GM12878 (cell line): Measurements from ENCODE around the gene SLC29A1. TPM values are rescaled to one million over a fixed set of nuclear protein-coding genes. Genes with fewer than 3 reads are reported as not detected.

ENCODE experiments used
- ATAC-seq: fragments of 200-7000 bp; cut with Tn5 transposase; 3 replicates; pipeline ENCODE4 v1.9.1; 2020; ENCODE audit warnings: mild to moderate bottlenecking, moderate library complexity
- BruUV-seq: library from RNA; stranded (reverse); fragments of 400-500 nt; replicated peaks from 2 replicates; lab custom pipeline; 2021; lab: Mats Ljungman, UMichigan
- CTCF ChIA-PET: fragments of 300-600 bp; sonication (Branson Sonifier 250); formaldehyde crosslinking; extraction: SDS; loops from one replicate; lab custom pipeline; 2021; ENCODE audit warnings: inconsistent platforms; lab: Yijun Ruan, JAX
- POLR2A ChIA-PET: fragments of 350-600 bp; formaldehyde crosslinking; extraction: SDS; loops from one replicate; lab custom pipeline; 2021; ENCODE audit warnings: inconsistent platforms; lab: Charles Lee
- RAD21 ChIA-PET: fragments of 300-600 bp; sonication (Branson Sonifier 250); formaldehyde crosslinking; loops from one replicate; lab custom pipeline; 2023; ENCODE audit warnings: antibody characterized with exemption; ENCODE audit not compliant: unreplicated experiment; lab: Charles Lee
- SMC1A ChIA-PET: fragments of 300-600 bp; sonication (Branson Sonifier 250); formaldehyde crosslinking; loops from one replicate; lab custom pipeline; 2023; ENCODE audit not compliant: unreplicated experiment, uncharacterized antibody; lab: Charles Lee
- DNase-seq: peaks from one replicate; pipeline ENCODE4 v3.0.0-alpha.2; 2011; ENCODE audit warnings: low read depth, low spot score
- FAIRE-seq: peaks from 3 replicates; lab custom pipeline; 2011; peaks lifted over from hg19 to GRCh38; lab: Jason Lieb, UNC
- H2AFZ ChIP-seq: 2 replicates; pipeline ENCODE4 v1.6.0; 2011; ENCODE audit warnings: low read depth, low read length, control low read depth; ENCODE audit not compliant: control insufficient read depth
- H3K27ac ChIP-seq: 2 replicates; pipeline ENCODE4 v1.5.1; 2011; ENCODE audit warnings: control low read depth; ENCODE audit not compliant: control insufficient read depth, insufficient read depth
- H3K27me3 ChIP-seq, 2 experiments: replicated peaks in 1 of 2; 2 replicates each; pipeline versions ENCODE4 v1.6.0 to v1.6.1; 2011; ENCODE audit warnings: low read length in 1 of 2; ENCODE audit not compliant: control insufficient read depth in 2 of 2, insufficient read depth in 2 of 2
- H3K36me3 ChIP-seq, 2 experiments: 2 replicates each; pipeline ENCODE4 v1.5.1; 2011; ENCODE audit warnings: low read length in 1 of 2; ENCODE audit not compliant: control insufficient read depth in 2 of 2, insufficient read depth in 2 of 2
- H3K4me1 ChIP-seq: 2 replicates; pipeline ENCODE4 v1.6.1; 2011; ENCODE audit warnings: mild to moderate bottlenecking, low read length, moderate library complexity, mixed read lengths; ENCODE audit not compliant: control insufficient read depth, insufficient read depth
- H3K4me2 ChIP-seq: 2 replicates; pipeline ENCODE4 v1.6.0; 2011; ENCODE audit warnings: control low read depth; ENCODE audit not compliant: control insufficient read depth, insufficient read depth
- H3K4me3 ChIP-seq: fragments of 200-600 bp; sonication (generic); 2 replicates; pipeline ENCODE4 v1.5.1; 2016
- H3K79me2 ChIP-seq: 2 replicates; pipeline ENCODE4 v1.6.0; 2011; ENCODE audit warnings: low read length; ENCODE audit not compliant: control insufficient read depth, insufficient read depth
- H3K9ac ChIP-seq: 2 replicates; pipeline ENCODE4 v1.8.0; 2011; ENCODE audit warnings: low read length, control low read depth, mixed read lengths; ENCODE audit not compliant: control insufficient read depth, insufficient read depth
- H3K9me3 ChIP-seq: replicated peaks from 3 replicates; pipeline ENCODE4 v1.5.1; 2011; ENCODE audit warnings: mild to moderate bottlenecking, low read length; ENCODE audit not compliant: control insufficient read depth, insufficient read depth
- H4K20me1 ChIP-seq: 2 replicates; pipeline ENCODE4 v1.6.0; 2011; ENCODE audit not compliant: control insufficient read depth, insufficient read depth
- ATF3 ChIP-seq: IDR thresholded peaks from 2 replicates; pipeline ENCODE4 v1.6.1; 2011; ENCODE audit warnings: low read depth, mild to moderate bottlenecking, low read length, moderate library complexity, borderline replicate concordance; ENCODE audit errors: extremely low read depth
- NR2F1 ChIP-seq: fragments of 450-650 bp; conservative IDR thresholded peaks from 2 replicates; pipeline ENCODE4 v1.6.1; 2017; ENCODE audit warnings: mild to moderate bottlenecking
- WGBS: methylation state at CpG from one replicate; pipeline ENCODE4 v1.1.6; 2016; ENCODE audit warnings: low lambda C conversion rate; ENCODE audit not compliant: insufficient replicate concordance, insufficient coverage; ENCODE audit errors: missing lambda C conversion rate; 5-methylcytosine and 5-hydroxymethylcytosine counted together
- in situ Hi-C: fragments of 300-500 bp; cut with MboI; formaldehyde crosslinking; loops from 9 replicates; pipeline ENCODE4 v1.14.3; 2018; ENCODE audit warnings: mixed read lengths
- intact Hi-C: fragments of 100-400 bp; cut with micrococcal nuclease; formaldehyde crosslinking; loops from one replicate; pipeline ENCODE4 v1.14.2; 2022; ENCODE audit not compliant: unreplicated experiment
- polyA plus RNA-seq, 11 experiments: library from polyadenylated mRNA; depleted of rRNA in 4 of 11; unstranded in 6 of 11; stranded (reverse) in 5 of 11; fragments of >200 nt; fragmentation: Nextera tagmentation in 4 of 11; fragmentation: Illumina TruSeq in 1 of 11; extraction: Ambion mirVana in 4 of 11; extraction: Trizol in 1 of 11; gene quantifications; 1 replicate in 1 of 11; 2 replicates in 10 of 11; pipeline versions ENCODE4 v1.2.1 to v1.2.3, GENCODE V29; 2011 to 2016; ENCODE audit warnings: inconsistent platforms in 2 of 11, missing spikeins in 2 of 11, low read depth in 1 of 11
- total RNA-seq, 4 experiments: library from RNA; depleted of rRNA in 3 of 4; stranded (reverse); fragments of >200 nt in 3 of 4; fragmentation: Illumina TruSeq in 1 of 4; extraction: Trizol in 1 of 4; gene quantifications; 2 replicates each; pipeline versions ENCODE4 v1.2.1 to v1.2.3, GENCODE V29; 2013 to 2021

SLC29A1 gene
- total and polyA plus RNA-seq, 10 of the 15 experiments (the other 5 are each of a cell fraction or from before 2014, with no cell fraction given): 10.0 to 132 (median 93.4) TPM

GRCh38 chr6:44237021-44237812, 13.8 kb downstream of the SLC29A1 start:
- no peaks in the 10 kb centered on the region for H4K20me1 ChIP-seq
- ChIA-PET RAD21 (interaction anchor here (0.7 to 4.8 kb wide), 8 partner anchors 13 to 140 kb away, joined by 3 to 29 read pairs (median 8); partner anchors contain the start of gene SLC29A1), POLR2A (interaction anchor here (0.6 to 4.4 kb wide), 9 partner anchors 9 to 513 kb away, joined by 3 to 27 read pairs (median 6); partner anchors contain the start of gene HSP90AB1), SMC1A (interaction anchor here (0.6 to 2.4 kb wide), 9 partner anchors 10 to 68 kb away, joined by 3 to 6 read pairs (median 3); partner anchors contain the start of genes SLC29A1 and SLC35B2), CTCF (interaction anchor here (0.6 to 6.4 kb wide), 31 partner anchors 8 to 146 kb away, joined by 3 to 117 read pairs (median 4); partner anchors contain the start of genes HSP90AB1, SLC29A1 and SLC35B2)
- H3K9me3 ChIP-seq: no peaks in the 10 kb centered on the region
- in situ Hi-C loops (loop anchor here (5.0 to 10.0 kb wide), 2 partner anchors 65 to 132 kb away; no protein-coding TSS in a partner anchor), intact Hi-C loops (no loop called here)
- FAIRE-seq (no peak), ATAC-seq (peak; percentile 82), DNase-seq (no peak)
- peak overlapping the region; percentile 54; the same call in 1 of the 2 replicates for H3K4me3 ChIP-seq
- peak overlapping the region; percentile 70 for H3K9ac ChIP-seq
- no peaks in the 10 kb centered on the region for H3K79me2 ChIP-seq
- H3K27ac ChIP-seq: peak overlapping the region; percentile 71
- H3K4me1 ChIP-seq: peaks cover 8% of the 10 kb centered on the region
- H3K27me3 ChIP-seq: no peaks in the 10 kb centered on the region
- no TSS peak for BruUV-seq
- TF ChIP-seq ATF3 (no peak), NR2F1 (peak; percentile 31)
- H3K4me2 ChIP-seq: peak overlapping the region; percentile 91
- 31% methylated on average over 22 of the region's 22 CpGs for WGBS
- peak overlapping the region; percentile 84 for H2AFZ ChIP-seq
- H3K36me3 ChIP-seq: peaks cover 4 to 7% of the 10 kb centered on the region in 2 experiments; a peak in 3 of 4 replicates
